ENCODE results near the gene CTIF. TPM values are rescaled to one million over a fixed set of nuclear protein-coding genes. Genes with fewer than 3 reads are reported as not detected.
"Not testable (repeated sequence)": the region's sequence is repeated elsewhere in the genome, so short reads cannot be mapped to it uniquely, and the experiment has no call there.

CTIF gene
- total RNA-seq, 2 donors from 2014 or later: 64.9 to 70.6 TPM

GRCh38 chr18:48700446-48700845 lies 161.6 kb downstream of the CTIF start:
- intact Hi-C loops (cut with DNase I): no loop called here
- ATAC-seq: no peak
- no peak for DNase-seq

- ATAC-seq: no peak
- DNase-seq: no peak
- intact Hi-C loops (cut with DNase I): no loop called here
These were observed 163.7 kb downstream of the CTIF start for GRCh38 chr18:48702346-48703027.

- DNase-seq: no peak
- no peak for ATAC-seq
- intact Hi-C loops (cut with DNase I): no loop called here
These were observed 164.2 kb downstream of the CTIF start for GRCh38 chr18:48703028-48703386.

GRCh38 chr18:48703418-48703817 lies 164.6 kb downstream of the CTIF start:
- ATAC-seq: no peak
- no peak for DNase-seq
- intact Hi-C loops (cut with DNase I): no loop called here

- ATAC-seq: no peak
- no peak for DNase-seq
- intact Hi-C loops (cut with DNase I): no loop called here
These were observed 166.2 kb downstream of the CTIF start for GRCh38 chr18:48705043-48705442.

- no peak for ATAC-seq
- intact Hi-C loops (cut with DNase I): no loop called here
- DNase-seq: no peak
These were observed 166.7 kb downstream of the CTIF start for GRCh38 chr18:48705531-48705930.

GRCh38 chr18:48706731-48707130 lies 167.9 kb downstream of the CTIF start:
- ATAC-seq (peak in 1 of 2 donors; percentile 70), DNase-seq (no peak)
- intact Hi-C loops (cut with DNase I): no loop called here

GRCh38 chr18:48707636-48708296 lies 168.9 kb downstream of the CTIF start:
- intact Hi-C loops (cut with DNase I): no loop called here
- no peak for DNase-seq
- ATAC-seq: no peak

GRCh38 chr18:48708807-48709206 lies 170.0 kb downstream of the CTIF start:
- ATAC-seq (no peak), DNase-seq (no peak)
- intact Hi-C loops (cut with DNase I): no loop called here

GRCh38 chr18:48709371-48710062 lies 170.7 kb downstream of the CTIF start:
- DNase-seq (peak; percentile 44), ATAC-seq (peak in 1 of 2 donors; percentile 7)
- intact Hi-C loops (cut with DNase I): loop anchor here (10.0 kb wide), 4 partner anchors 135 to 705 kb away; partner anchors contain the start of gene SMAD7 (in 1 of the 2)

- DNase-seq (peak; percentile 58), ATAC-seq (peak; percentile 30 to 73)
- intact Hi-C loops (cut with DNase I): loop anchor here (10.0 kb wide), 4 partner anchors 133 to 703 kb away; partner anchors contain the start of gene SMAD7 (in 1 of the 2)
These were observed 173.0 kb downstream of the CTIF start for GRCh38 chr18:48711651-48712486.

- ATAC-seq (peak; percentile 35 to 65), DNase-seq (peak; percentile 64)
- intact Hi-C loops (cut with DNase I): loop anchor here (10.0 kb wide), 4 partner anchors 131 to 701 kb away; partner anchors contain the start of gene SMAD7 (in 1 of the 2)
These were observed 174.5 kb downstream of the CTIF start for GRCh38 chr18:48713309-48713708.

- no peak for ATAC-seq
- DNase-seq: no peak
- intact Hi-C loops (cut with DNase I): loop anchor here (5.0 to 10.0 kb wide), 5 partner anchors 52 to 700 kb away; partner anchors contain the start of gene SMAD7 (in 1 of the 2)
These were observed 176.0 kb downstream of the CTIF start for GRCh38 chr18:48714873-48715272.

GRCh38 chr18:48715711-48716361 lies 177.0 kb downstream of the CTIF start:
- DNase-seq (peak; percentile 58), ATAC-seq (peak in 1 of 2 donors; percentile 73)
- intact Hi-C loops (cut with DNase I): loop anchor here (5.0 to 10.0 kb wide), 5 partner anchors 51 to 699 kb away; partner anchors contain the start of gene SMAD7 (in 1 of the 2)

GRCh38 chr18:48717227-48717626 lies 178.4 kb downstream of the CTIF start:
- ATAC-seq, DNase-seq: not testable (repeated sequence)
- intact Hi-C loops (cut with DNase I): loop anchor here (5.0 to 10.0 kb wide), 5 partner anchors 50 to 698 kb away; partner anchors contain the start of gene SMAD7 (in 1 of the 2)

- ATAC-seq (no peak), DNase-seq (no peak)
- intact Hi-C loops (cut with DNase I): loop anchor here (5.0 to 10.0 kb wide), 5 partner anchors 49 to 696 kb away; partner anchors contain the start of gene SMAD7 (in 1 of the 2)
These were observed 179.6 kb downstream of the CTIF start for GRCh38 chr18:48718251-48718959.

- no peak for ATAC-seq
- intact Hi-C loops (cut with DNase I): loop anchor here (5.0 to 10.0 kb wide), 5 partner anchors 48 to 695 kb away; partner anchors contain the start of gene SMAD7 (in 1 of the 2)
- no peak for DNase-seq
These were observed 180.6 kb downstream of the CTIF start for GRCh38 chr18:48719388-48719787.
